HCT116 (cell line): ENCODE measurements around the gene NUDT16L1. TPM values are rescaled to one million over a fixed set of nuclear protein-coding genes. Genes with fewer than 3 reads are reported as not detected.

ENCODE experiments used
- ATAC-seq: fragments of 200-7000 bp; cut with Tn5 transposase; 2 replicates; pipeline ENCODE4 v1.9.1; 2020; ENCODE audit warnings: mild to moderate bottlenecking, moderate library complexity
- BruUV-seq: library from RNA; stranded (reverse); fragments of 400-500 nt; replicated peaks from 2 replicates; lab custom pipeline; 2021; lab: Mats Ljungman, UMichigan
- CTCF ChIA-PET: fragments of 300-600 bp; sonication (Branson Sonifier 250); formaldehyde crosslinking; loops from one replicate; lab custom pipeline; 2021; ENCODE audit warnings: antibody characterized with exemption; lab: Charles Lee
- POLR2A ChIA-PET: fragments of 300-600, 350-600 bp; sonication (Branson Sonifier 250); formaldehyde crosslinking; loops from one replicate; lab custom pipeline; 2021; ENCODE audit warnings: antibody characterized with exemption; lab: Charles Lee
- RAD21 ChIA-PET, 2 experiments: fragments of 300-600 bp; sonication (Branson Sonifier 250); formaldehyde crosslinking; loops; one replicate each; lab custom pipeline; 2023; ENCODE audit warnings: low total read pairs in 2 of 2; ENCODE audit not compliant: uncharacterized antibody in 2 of 2, unreplicated experiment in 2 of 2, low non-redundant PET in 1 of 2; lab: Charles Lee
- DNase-seq: peaks from one replicate; pipeline ENCODE4 v3.0.0-alpha.2; 2010; ENCODE audit warnings: low read depth, low spot score
- H2AFZ ChIP-seq: fragments of 200-600 bp; shearing (Covaris generic), sonication (generic); 2 replicates; pipeline ENCODE4 v1.6.1; 2017; ENCODE audit warnings: low read depth, mixed run types, mixed read lengths, antibody characterized with exemption, low read length; ENCODE audit not compliant: poor library complexity, severe bottlenecking
- H3K27ac ChIP-seq: 2 replicates; pipeline ENCODE4 v1.5.1; 2012; ENCODE audit warnings: low read depth, low read length
- H3K27me3 ChIP-seq: fragments of 200-600 bp; sonication (generic); 2 replicates; pipeline ENCODE4 v1.6.1; 2016; ENCODE audit warnings: mixed run types, low read length, mixed read lengths; ENCODE audit not compliant: insufficient read depth
- H3K36me3 ChIP-seq, 2 experiments: fragments of 200-500 bp in 1 of 2; fragments of 200-600 bp in 1 of 2; sonication (Bioruptor generic) in 1 of 2; sonication (generic) in 1 of 2; 2 replicates each; pipeline versions ENCODE4 v1.5.1 to v1.6.1; 2014 to 2016; ENCODE audit warnings: low read length in 2 of 2, inconsistent platforms in 1 of 2, mixed read lengths in 1 of 2, mixed run types in 1 of 2; ENCODE audit not compliant: insufficient read depth in 2 of 2, control insufficient read depth in 1 of 2
- H3K4me1 ChIP-seq, 2 experiments: fragments of 200-600 bp in 1 of 2; sonication (generic) in 1 of 2; 2 replicates each; pipeline versions ENCODE4 v1.5.1 to v1.6.1; 2012 to 2017; ENCODE audit warnings: low read length in 2 of 2, inconsistent platforms in 1 of 2, mild to moderate bottlenecking in 1 of 2, mixed read lengths in 1 of 2, mixed run types in 1 of 2, moderate library complexity in 1 of 2; ENCODE audit not compliant: insufficient read depth in 2 of 2, control insufficient read depth in 1 of 2
- H3K4me2 ChIP-seq: fragments of 200-600 bp; sonication (generic); 2 replicates; pipeline ENCODE4 v1.6.1; 2017; ENCODE audit warnings: mixed run types, low read length, mixed read lengths
- H3K4me3 ChIP-seq, 2 experiments: fragments of 200-600 bp in 1 of 2; sonication (generic) in 1 of 2; replicated peaks in 1 of 2; 2 replicates each; pipeline ENCODE4 v1.5.1; 2011 to 2016; ENCODE audit warnings: low read length in 2 of 2, control low read depth in 1 of 2, low read depth in 1 of 2, mild to moderate bottlenecking in 1 of 2, mixed read lengths in 1 of 2, mixed run types in 1 of 2
- H3K79me2 ChIP-seq: fragments of 200-600 bp; sonication (generic); 2 replicates; pipeline ENCODE4 v1.6.1; 2017; ENCODE audit warnings: mild to moderate bottlenecking, mixed run types, low read length, moderate library complexity, mixed read lengths; ENCODE audit not compliant: insufficient read depth
- H3K9ac ChIP-seq: fragments of 200-600 bp; sonication (generic); 2 replicates; pipeline ENCODE4 v1.6.1; 2016; ENCODE audit warnings: low read length, mixed read lengths
- H3K9me2 ChIP-seq: fragments of 200-600 bp; sonication (generic), shearing (Covaris generic); 2 replicates; pipeline ENCODE4 v1.6.1; 2017; ENCODE audit warnings: mixed run types, mild to moderate bottlenecking, moderate library complexity; ENCODE audit not compliant: insufficient read depth
- H3K9me3 ChIP-seq, 2 experiments: fragments of 200-500 bp in 1 of 2; fragments of 200-600 bp in 1 of 2; sonication (Bioruptor generic) in 1 of 2; sonication (generic) in 1 of 2; 2 replicates each; pipeline ENCODE4 v1.6.1; 2014 to 2017; ENCODE audit warnings: low read length in 2 of 2, mixed read lengths in 2 of 2, inconsistent platforms in 1 of 2, low read depth in 1 of 2, mild to moderate bottlenecking in 1 of 2, mixed run types in 1 of 2, moderate library complexity in 1 of 2; ENCODE audit not compliant: control insufficient read depth in 1 of 2, insufficient read depth in 1 of 2
- H4K20me1 ChIP-seq: fragments of 200-600 bp; sonication (generic), shearing (Covaris generic); 2 replicates; pipeline ENCODE4 v1.6.1; 2017; ENCODE audit warnings: mixed run types, mild to moderate bottlenecking, moderate library complexity; ENCODE audit not compliant: insufficient read depth
- CBX3 ChIP-seq: IDR thresholded peaks from 2 replicates; pipeline ENCODE4 v1.6.1; 2012; ENCODE audit warnings: low read depth
- EGR1 ChIP-seq: IDR thresholded peaks from 2 replicates; pipeline ENCODE4 v1.6.1; 2012; ENCODE audit warnings: low read depth
- EZH2phosphoT487 ChIP-seq: fragments of 200-600 bp; IDR thresholded peaks from 2 replicates; pipeline ENCODE4 v1.6.1; 2018; ENCODE audit warnings: antibody characterized with exemption, borderline replicate concordance
- RAD21 ChIP-seq: IDR thresholded peaks from 2 replicates; pipeline ENCODE4 v1.6.1; 2012; ENCODE audit warnings: low read depth, mild to moderate bottlenecking
- REST ChIP-seq: IDR thresholded peaks from 2 replicates; pipeline ENCODE4 v1.6.1; 2012; ENCODE audit warnings: low read depth
- SP1 ChIP-seq: IDR thresholded peaks from 2 replicates; pipeline ENCODE4 v1.6.1; 2012; ENCODE audit warnings: low read depth
- TCF7L2 ChIP-seq: IDR thresholded peaks from 2 replicates; pipeline ENCODE4 v1.7.0; 2011; ENCODE audit warnings: borderline replicate concordance, inconsistent platforms; ENCODE audit not compliant: insufficient read depth, insufficient read length; ENCODE audit errors: extremely low read depth
- intact Hi-C: fragments of 100-400 bp; cut with micrococcal nuclease; formaldehyde crosslinking; loops from 2 replicates; pipeline ENCODE4 v1.10.0; 2022
- total RNA-seq: library from RNA; stranded (reverse); gene quantifications from one replicate; pipeline ENCODE4 v1.2.1, GENCODE V29; 2021; ENCODE audit not compliant: unreplicated experiment

The NUDT16L1 gene
- total RNA-seq, 1 experiment from 2014 or later, result 23.4 TPM

GRCh38 chr16:4654964-4655590, 38.3 kb upstream of the NUDT16L1 start:
- ATAC-seq (no peak), DNase-seq (no peak)
- 0 out of 2 replicates have a peak, but pooled peaks cover 3% of the 10 kb centered on the region for H3K79me2 ChIP-seq
- TF ChIP-seq SP1, result no peak
- no peak for TF ChIP-seq TCF7L2
- TF ChIP-seq CBX3, result no peak
- no peak for TF ChIP-seq EGR1
- TF ChIP-seq EZH2phosphoT487, result no peak
- no peak for TF ChIP-seq RAD21
- no peak for TF ChIP-seq REST
- no peak overlapping the region for H3K4me2 ChIP-seq
- BruUV-seq, result no TSS peak
- no peaks in the 10 kb centered on the region for H3K9me2 ChIP-seq
- ChIA-PET POLR2A (no interaction called here), RAD21 (no interaction called here), CTCF (no interaction called here)
- no peak overlapping the region for H3K9ac ChIP-seq
- no peak overlapping the region for H3K27ac ChIP-seq
- H3K9me3 ChIP-seq, result no peaks in the 10 kb centered on the region
- H2AFZ ChIP-seq, result no peak overlapping the region
- no peak overlapping the region for H3K4me3 ChIP-seq
- intact Hi-C loops, result loop anchor here (10.0 kb wide), 1 partner anchor 140 kb away; no protein-coding TSS in a partner anchor
- peaks cover 0 to 15% of the 10 kb centered on the region in 2 experiments; a peak in 2 of 4 replicates for H3K36me3 ChIP-seq
- H4K20me1 ChIP-seq, result no peaks in the 10 kb centered on the region
- peaks cover 2 to 5% of the 10 kb centered on the region in 2 experiments; a peak in 3 of 4 replicates for H3K4me1 ChIP-seq
- no peaks in the 10 kb centered on the region for H3K27me3 ChIP-seq
